Peyer's patch (tissue), 4 donors: ENCODE results near the gene C5orf46.

ENCODE experiments used
- CTCF ChIP-seq, 6 experiments: fragments of 450-650 bp in 4 of 6; fragments of 200-600 bp in 2 of 6; sonication (generic) in 1 of 6; IDR thresholded peaks; one replicate each; pipeline ENCODE4 v1.5.1; 2017 to 2019; ENCODE audit warnings: antibody characterized with exemption in 6 of 6, mild to moderate bottlenecking in 3 of 6, moderate library complexity in 1 of 6
- POLR2A ChIP-seq, 2 donors: fragments of 450-650 bp; IDR thresholded peaks; one replicate each; pipeline ENCODE4 v1.5.1; 2017; ENCODE audit warnings: antibody characterized with exemption in 2 of 2, mild to moderate bottlenecking in 2 of 2, moderate library complexity in 2 of 2

- no peak for TF ChIP-seq CTCF (IDR thresholded peaks at IDR 0.05)
- no peak for TF ChIP-seq POLR2A (IDR thresholded peaks at IDR 0.05)
These were observed 4.7 kb downstream of the C5orf46 start for GRCh38 chr5:147901599-147902039.
